HAP-1 (cell line): ENCODE results near the gene SLC38A6.
"Not testable (repeated sequence)": the region's sequence is repeated elsewhere in the genome, so short reads cannot be mapped to it uniquely, and the experiment has no call there.

Source experiments
- DNase-seq, 2 experiments: peaks; one replicate each; pipeline ENCODE4 v3.0.0-alpha.2; 2016 to 2020; ENCODE audit warnings: low spot score in 2 of 2
- H3K27me3 ChIP-seq: fragments of 250-450 bp; sonication (Bioruptor Pico); 2 replicates; pipeline ENCODE4 v1.5.1; 2020; ENCODE audit warnings: low read depth, mild to moderate bottlenecking, moderate library complexity
- H3K36me3 ChIP-seq: fragments of 250-450 bp; sonication (Bioruptor Pico); replicated peaks from 2 replicates; pipeline ENCODE4 v1.5.1; 2020; ENCODE audit warnings: mild to moderate bottlenecking
- H3K4me1 ChIP-seq: fragments of 250-450 bp; sonication (Bioruptor Pico); 2 replicates; pipeline ENCODE4 v1.5.1; 2020; ENCODE audit warnings: mild to moderate bottlenecking
- H3K4me3 ChIP-seq: fragments of 250-450 bp; sonication (Bioruptor Pico); 2 replicates; pipeline ENCODE4 v1.5.1; 2020; ENCODE audit warnings: mild to moderate bottlenecking, moderate library complexity
- H3K9me3 ChIP-seq: fragments of 250-450 bp; sonication (Bioruptor Pico); 2 replicates; pipeline ENCODE4 v1.5.1; 2020; ENCODE audit warnings: mild to moderate bottlenecking, moderate library complexity
- in situ Hi-C: fragments of 300-500 bp; cut with MboI; formaldehyde crosslinking; loops from 3 replicates; pipeline ENCODE4 v1.14.3; 2020; ENCODE audit warnings: low sequenced_read_pairs, inconsistent platforms, mixed read lengths

Gene SLC38A6

DNA sequence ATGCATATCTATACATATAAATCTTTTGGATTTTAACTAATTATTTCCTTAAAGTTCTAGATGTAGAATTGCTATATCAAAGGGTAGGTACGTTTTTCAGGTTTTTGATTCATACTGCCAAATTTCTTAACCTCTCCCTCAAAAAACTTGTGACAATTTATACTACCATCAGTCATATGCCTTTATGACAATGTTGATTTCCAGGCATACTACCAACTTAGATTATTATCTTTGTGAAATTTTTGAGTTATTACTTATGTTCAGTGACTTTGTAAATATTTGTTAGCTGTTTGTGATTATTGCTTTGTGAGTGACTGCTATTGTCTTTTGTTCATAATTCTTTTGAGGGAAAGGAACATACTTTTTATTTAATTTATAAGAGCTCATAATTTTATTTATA lies 107.0 kb downstream of the SLC38A6 start:
- Histone ChIP-seq H3K4me3 (no peak overlapping the region), H3K9me3 (peaks cover 5% of the 10 kb centered on the region; the same call in 1 of the 2 replicates), H3K27me3 (no peaks in the 10 kb centered on the region), H3K4me1 (no peaks in the 10 kb centered on the region), H3K36me3 (no peaks in the 10 kb centered on the region)
- in situ Hi-C loops: no loop called here
- DNase-seq: no peak

GRCh38 chr14:61089126-61089750 lies 108.2 kb downstream of the SLC38A6 start:
- no peaks in the 10 kb centered on the region for H3K27me3 ChIP-seq
- no peak for DNase-seq
- in situ Hi-C loops: no loop called here

GRCh38 chr14:61090432-61091216 lies 109.6 kb downstream of the SLC38A6 start:
- no peaks in the 10 kb centered on the region for H3K36me3 ChIP-seq
- no peaks in the 10 kb centered on the region for H3K27me3 ChIP-seq
- in situ Hi-C loops: no loop called here
- H3K4me3 ChIP-seq: no peak overlapping the region
- no peaks in the 10 kb centered on the region for H3K4me1 ChIP-seq
- peaks cover 5% of the 10 kb centered on the region; the same call in 1 of the 2 replicates for H3K9me3 ChIP-seq
- no peak for DNase-seq

More at GRCh38 chr14:61089126-61089750, 108.2 kb downstream of the SLC38A6 start:
- Histone ChIP-seq H3K4me1 (no peaks in the 10 kb centered on the region), H3K4me3 (no peak overlapping the region), H3K36me3 (no peaks in the 10 kb centered on the region), H3K9me3 (peaks cover 5% of the 10 kb centered on the region; the same call in 1 of the 2 replicates)

DNA sequence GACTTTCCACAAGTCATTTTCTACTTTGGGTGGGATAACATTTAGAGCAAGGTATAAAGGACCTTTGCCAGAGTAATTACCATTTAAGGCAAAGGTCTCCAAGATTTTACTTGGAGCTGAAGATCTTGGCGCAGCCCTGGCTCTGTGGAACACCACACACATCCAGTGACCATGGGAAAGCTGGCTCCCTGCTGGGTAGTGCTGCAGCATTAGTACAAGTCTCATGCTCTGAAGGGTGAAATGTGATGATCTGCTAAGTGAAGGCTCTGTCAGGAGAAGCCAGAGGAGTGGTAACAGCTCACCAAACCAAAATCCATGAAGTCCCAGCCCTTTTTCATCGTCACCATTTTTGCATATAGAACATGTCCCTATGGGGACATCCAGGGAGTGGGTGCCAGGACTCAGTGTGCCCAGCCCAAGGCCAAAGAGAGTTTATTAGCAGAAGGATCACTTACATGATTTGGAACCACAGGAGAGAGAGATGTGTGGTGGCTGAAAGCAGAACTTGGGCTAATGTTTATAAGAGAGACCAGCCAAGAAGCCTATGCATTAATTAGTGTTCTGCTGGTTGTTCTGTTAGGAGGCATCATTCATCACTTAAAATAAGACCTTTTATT lies 110.7 kb downstream of the SLC38A6 start:
- no peaks in the 10 kb centered on the region for H3K36me3 ChIP-seq
- no peaks in the 10 kb centered on the region for H3K27me3 ChIP-seq
- no peaks in the 10 kb centered on the region for H3K4me1 ChIP-seq
- no peak for DNase-seq
- H3K9me3 ChIP-seq: no peaks in the 10 kb centered on the region
- in situ Hi-C loops: no loop called here
- H3K4me3 ChIP-seq: no peak overlapping the region

DNA sequence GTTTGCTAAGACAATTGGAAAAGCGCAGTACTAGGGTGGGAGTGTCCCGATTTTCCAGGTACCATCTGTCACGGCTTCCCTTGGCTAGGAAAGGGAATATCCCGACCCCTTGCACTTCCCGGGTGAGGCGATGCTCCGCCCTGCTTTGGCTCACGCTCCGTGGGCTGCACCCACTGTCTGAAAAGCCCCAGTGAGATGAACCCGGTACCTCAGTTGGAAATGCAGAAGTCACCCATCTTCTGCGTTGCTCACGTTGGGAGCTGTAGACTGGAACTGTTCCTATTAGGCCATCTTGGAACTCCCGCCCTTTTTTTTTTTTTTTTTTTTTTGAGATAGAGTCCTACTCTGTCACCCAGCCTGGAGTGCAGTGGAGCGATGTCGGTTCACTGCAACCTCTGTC lies 117.1 kb downstream of the SLC38A6 start:
- H3K4me3 ChIP-seq, H3K27me3 ChIP-seq, H3K36me3 ChIP-seq, H3K4me1 ChIP-seq, H3K9me3 ChIP-seq, DNase-seq, in situ Hi-C loops: not testable (repeated sequence)

- Histone ChIP-seq H3K36me3 (no peaks in the 10 kb centered on the region), H3K9me3 (no peaks in the 10 kb centered on the region), H3K27me3 (no peaks in the 10 kb centered on the region), H3K4me1 (no peaks in the 10 kb centered on the region), H3K4me3 (no peak overlapping the region)
- DNase-seq: no peak
- in situ Hi-C loops: no loop called here
Observed at GRCh38 chr14:61098721-61099120, 117.7 kb downstream of the SLC38A6 start.

GRCh38 chr14:61099216-61099835 lies 118.3 kb downstream of the SLC38A6 start:
- H3K36me3 ChIP-seq: no peaks in the 10 kb centered on the region
- in situ Hi-C loops: no loop called here
- no peaks in the 10 kb centered on the region for H3K27me3 ChIP-seq
- no peak overlapping the region for H3K4me3 ChIP-seq
- no peak for DNase-seq
- H3K9me3 ChIP-seq: no peaks in the 10 kb centered on the region
- H3K4me1 ChIP-seq: no peaks in the 10 kb centered on the region

GRCh38 chr14:61101803-61102548 lies 120.9 kb downstream of the SLC38A6 start:
- Histone ChIP-seq H3K4me1 (no peaks in the 10 kb centered on the region), H3K27me3 (no peaks in the 10 kb centered on the region), H3K36me3 (no peaks in the 10 kb centered on the region), H3K4me3 (no peak overlapping the region), H3K9me3 (no peaks in the 10 kb centered on the region)
- no peak for DNase-seq
- in situ Hi-C loops: no loop called here
